HG02763 (cell line): ENCODE results near the gene DNAH10.
"Not testable (repeated sequence)": the region's sequence is repeated elsewhere in the genome, so short reads cannot be mapped to it uniquely, and the experiment has no call there.

Experiments used
- ATAC-seq: cut with Tn5 transposase; IDR thresholded peaks from one replicate; pipeline ENCODE4 v1.9.1; 2021; ENCODE audit warnings: mild to moderate bottlenecking, moderate library complexity; ENCODE audit not compliant: unreplicated experiment

The DNAH10 gene

DNA sequence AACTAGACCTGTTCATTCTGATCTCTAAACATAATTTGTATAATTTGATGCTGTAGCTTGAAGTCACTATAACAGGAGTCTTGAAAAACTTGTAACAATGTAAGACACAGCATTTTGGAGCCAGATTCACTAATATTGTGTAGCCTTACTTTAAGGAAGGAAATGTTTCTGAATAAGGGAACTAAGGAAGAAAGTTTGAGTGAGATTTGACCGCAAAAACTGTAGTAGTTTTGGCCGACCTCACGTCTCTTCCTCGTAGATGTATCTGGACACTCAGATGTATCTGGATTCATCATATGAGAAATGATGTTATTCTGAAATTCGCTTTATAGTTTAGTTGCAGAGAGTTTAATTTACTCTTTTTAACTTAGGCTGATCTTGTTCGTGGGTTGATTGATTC, 13.9 kb upstream of the DNAH10 start:
- no peak for ATAC-seq

DNA sequence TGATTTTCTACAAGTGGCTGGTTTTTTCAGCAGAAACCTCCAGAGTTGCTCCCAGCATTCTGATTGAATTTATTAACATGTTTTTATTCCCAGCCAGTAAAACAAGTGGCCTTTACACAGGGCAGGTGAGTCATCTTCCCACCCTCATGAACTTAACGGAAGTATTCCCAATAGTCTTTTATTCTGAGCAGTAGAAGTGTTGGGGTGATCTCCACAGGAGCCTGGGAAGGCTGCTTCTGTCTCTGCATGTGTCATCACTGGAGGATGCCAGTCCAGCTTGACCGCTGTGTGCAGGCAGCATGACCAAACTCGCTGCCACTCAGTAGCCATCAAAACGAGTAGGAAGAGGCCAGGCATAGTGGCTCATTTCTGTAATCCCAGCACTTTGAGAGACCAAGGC, 13.4 kb upstream of the DNAH10 start:
- no peak for ATAC-seq

DNA sequence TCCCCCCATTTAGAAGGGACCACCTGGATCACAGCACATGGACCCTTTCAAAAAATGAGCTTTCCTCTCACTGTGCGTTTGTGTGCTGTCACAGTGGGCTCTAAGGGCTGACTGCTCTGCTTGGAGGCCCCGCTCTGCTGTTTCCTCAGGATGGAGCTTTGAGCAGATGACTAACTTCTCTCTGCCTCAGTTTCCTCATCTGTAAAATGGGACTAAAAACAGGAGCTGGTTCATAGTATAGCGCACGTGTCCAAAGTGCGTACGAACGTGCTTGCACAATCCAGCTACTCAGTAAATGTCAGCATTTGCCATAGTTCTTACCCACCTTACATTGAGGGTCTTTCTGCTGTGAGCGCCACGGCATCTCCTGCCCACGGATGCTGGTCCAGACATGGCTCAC, 12.7 kb upstream of the DNAH10 start:
- no peak for ATAC-seq

DNA sequence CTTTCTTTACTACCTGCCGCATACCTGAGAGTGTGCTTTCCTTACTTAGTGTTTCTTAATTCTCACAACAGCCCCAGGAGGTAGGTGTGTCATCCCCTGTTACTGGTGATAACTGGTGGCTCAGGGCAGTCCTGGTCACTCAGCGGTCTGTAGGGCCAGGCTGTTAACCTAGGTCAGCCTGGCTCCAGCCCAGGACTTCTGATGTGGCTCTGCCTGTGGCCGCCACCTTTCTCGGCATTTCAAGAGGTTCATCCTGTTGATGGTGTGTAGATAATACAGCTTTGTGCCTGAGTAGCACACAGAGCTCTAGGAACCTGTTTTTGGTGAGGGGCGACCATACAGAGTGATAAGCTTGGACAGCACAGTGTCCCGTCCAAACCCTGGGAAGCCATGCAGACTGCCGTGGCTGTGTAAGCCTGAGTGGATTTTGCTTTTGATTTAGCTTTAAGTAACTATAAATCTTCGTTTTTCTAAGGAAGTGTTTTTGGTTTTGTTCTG, 11.9 kb upstream of the DNAH10 start:
- ATAC-seq = no peak

DNA sequence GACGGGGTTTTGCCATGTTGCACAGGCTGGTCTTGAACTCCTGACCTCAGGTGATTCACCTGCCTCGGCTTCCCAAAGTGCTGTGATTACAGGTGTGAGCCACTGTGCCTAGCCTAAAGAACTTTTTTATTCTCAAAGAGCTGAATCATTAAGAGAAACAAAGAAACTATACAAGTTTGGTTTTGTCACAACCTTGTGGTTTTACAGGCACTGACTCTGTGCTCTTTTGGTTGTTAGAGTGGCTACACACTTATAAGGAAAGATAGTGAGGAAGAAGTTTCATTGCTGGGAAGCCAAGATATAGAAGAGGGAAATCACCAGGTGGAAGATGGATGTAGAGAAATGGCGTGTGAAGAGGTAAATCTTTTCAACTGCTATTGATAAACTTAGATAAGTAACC, 10.1 kb upstream of the DNAH10 start:
- no peak for ATAC-seq

DNA sequence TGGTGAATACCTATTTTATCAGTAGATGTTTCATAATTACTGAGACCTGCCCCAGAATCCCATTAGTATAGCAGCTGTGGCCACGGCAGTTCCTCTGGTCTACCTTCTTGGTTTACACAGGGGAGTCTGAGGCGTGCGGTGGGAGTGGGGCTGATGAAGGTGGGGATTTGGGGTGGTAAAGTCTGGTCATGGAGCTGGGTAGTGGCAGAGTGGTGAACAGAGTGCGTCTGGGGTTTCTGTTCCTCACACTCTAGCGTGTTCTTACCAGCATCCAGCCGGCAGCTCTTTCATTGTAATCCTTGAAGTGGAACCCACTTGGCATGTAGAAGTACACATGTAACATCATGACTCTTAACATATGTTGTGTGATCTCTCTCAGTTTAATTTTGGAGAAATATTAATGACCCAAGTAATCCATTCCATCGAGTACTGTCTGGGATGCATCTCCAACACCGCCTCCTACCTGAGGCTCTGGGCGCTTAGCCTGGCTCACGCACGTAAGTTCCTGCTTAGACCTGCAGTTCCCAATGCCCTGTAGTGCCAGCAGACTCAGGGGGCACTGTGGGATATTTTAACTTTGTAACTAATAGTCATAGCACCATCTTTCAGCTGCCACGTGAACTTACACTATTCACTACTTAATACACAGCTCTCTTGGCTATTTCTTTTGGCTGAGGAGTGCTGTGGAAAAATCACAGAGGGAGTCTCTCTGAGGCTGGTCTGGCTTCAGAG, 7.9 kb upstream of the DNAH10 start:
- ATAC-seq = no peak

DNA sequence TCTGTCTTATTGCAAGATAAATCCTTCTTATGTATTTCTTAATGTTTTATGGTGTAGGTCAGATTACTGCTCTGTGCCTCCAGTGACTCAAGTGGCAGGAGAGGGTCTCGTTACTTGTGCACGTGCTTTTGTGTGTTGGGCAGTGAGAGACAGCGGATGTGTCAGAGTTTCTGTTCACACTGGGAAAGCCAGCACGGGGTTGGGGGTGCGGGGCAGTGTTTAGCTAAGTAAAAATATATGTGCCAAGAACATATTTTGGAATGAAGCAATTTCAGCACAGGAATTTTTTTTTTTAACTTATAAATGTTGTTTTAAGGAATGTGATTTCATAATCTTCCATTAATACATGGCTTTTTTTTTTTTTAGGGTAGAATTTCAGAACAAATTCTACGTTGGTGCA, 4.5 kb upstream of the DNAH10 start:
- no peak for ATAC-seq

DNA sequence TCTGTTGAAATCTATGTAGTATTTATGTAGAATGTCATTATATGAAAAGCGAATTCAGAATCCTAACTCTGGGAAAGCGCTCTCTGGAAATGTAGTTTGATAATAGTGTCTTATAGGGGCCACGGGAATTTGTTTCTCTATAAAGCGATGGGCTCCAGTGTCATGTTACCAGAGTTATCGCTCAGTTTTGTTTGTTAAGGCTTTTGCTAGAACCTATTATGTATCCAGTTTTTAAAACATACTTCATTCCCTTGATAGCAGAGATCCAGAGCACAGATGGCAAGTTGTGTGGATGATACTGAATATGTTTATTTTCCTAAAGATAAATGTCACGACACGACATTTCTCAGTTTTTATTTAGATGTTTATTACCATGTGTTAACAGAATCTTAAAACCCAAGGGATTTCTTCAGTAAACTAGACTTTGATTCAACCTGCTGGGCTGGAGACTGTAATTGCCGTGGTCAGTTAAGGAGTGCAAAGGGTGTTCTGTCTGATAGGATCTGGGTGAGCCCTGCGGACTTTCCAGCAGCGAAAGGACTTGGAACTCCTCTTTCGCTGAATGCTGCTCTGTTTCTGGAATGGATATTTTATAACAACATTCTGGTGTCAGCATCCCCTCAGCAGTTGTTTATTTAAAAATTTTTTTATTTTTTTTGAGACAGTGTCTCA, 1.7 kb upstream of the DNAH10 start:
- ATAC-seq = no peak

DNA sequence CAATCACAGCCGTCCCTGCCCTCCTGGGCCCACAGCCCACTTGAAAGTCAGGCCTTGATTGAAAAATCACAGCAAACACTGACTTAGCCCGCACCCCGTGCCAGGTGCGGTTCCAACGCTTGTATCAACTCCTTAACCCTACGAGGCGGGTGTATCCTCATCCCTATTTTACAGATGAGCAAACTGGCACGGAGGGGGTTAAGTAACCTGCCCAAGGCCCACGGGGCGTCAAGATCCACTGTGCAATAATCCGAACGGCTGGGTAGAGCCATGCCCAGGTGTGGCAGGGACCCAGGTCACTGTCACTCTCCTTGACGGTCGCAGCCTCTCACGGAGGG, 583 bp downstream of the DNAH10 start:
- ATAC-seq = no peak

DNA sequence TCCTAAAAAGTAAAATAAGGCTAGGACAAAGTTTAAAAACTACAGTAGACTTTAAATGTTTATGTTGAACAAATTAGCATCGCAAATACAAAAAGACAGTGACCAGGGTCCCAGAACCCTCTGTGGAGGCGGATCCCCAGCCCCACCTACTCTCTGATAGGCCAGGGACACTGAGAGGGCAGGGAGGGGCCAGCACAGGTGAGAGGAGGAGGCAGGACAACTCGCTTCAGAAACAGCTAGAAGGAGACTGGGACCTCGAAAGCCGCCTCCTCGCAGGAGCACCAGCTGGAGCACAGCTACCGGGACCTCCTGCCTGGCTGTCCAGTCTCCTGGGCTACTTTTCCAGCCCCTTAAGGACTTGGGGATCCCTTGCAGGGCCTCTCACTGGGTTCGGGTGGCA, 992 bp downstream of the DNAH10 start:
- no peak for ATAC-seq

DNA sequence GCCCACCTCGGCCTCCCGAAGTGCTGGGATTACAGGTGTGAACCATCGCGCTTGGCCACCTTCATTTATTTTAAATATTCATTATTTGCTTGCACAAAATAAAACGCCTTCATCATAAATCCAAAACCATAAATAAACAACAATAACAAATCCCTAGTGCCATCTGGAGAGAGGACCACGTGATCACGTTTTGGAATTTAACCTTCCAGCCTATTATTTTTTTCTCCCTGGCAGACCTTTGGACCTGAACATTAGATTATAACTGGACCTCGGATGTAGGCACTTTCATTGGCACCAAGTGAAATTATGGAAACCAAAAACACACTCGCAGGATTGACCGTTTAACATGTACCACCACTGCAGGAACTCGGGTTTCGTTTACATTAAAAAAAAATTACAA, 2.0 kb downstream of the DNAH10 start:
- ATAC-seq = no peak

DNA sequence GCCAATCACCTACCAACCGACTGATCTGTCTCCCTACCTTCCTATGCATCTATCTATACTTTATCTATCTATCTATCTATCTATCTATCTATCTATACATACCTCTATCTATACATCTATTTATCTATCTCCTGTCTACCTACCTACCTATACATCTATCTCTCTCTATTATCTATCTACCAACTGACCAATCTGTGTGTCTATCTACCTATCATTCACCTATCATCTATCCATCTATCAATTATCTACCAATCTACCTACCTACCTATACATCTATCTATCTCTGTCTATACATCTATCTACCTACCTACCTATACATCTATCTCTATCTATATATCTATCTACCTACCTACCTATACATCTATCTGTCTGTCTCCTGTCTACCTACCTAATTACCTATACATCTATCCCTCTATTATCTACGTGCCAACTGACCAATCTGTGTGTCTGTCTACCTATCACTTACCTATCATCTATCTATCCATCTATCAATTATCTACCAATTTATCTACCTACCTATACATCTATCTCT, 3.5 kb downstream of the DNAH10 start:
- no peak for ATAC-seq

DNA sequence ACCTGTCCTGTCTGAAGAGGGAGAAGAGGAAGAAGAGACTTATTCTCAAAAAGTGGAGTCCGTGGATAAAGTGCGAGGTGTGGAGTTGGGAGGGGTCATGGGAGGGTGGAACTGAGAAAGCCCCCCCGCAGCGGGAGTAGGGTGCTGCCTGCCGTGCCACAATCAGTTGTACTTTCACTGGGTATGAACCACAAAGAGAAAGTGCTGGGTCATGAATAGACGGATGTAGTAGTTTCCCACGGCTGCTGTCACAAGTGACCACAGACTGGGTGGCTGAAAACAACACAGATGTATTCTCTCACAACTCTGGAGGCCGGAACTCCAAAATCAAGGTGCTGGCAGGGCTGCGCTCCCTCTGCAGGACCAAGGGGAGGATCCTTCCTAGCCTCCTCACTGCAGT, 5.5 kb downstream of the DNAH10 start:
- peak; percentile 72 for ATAC-seq

DNA sequence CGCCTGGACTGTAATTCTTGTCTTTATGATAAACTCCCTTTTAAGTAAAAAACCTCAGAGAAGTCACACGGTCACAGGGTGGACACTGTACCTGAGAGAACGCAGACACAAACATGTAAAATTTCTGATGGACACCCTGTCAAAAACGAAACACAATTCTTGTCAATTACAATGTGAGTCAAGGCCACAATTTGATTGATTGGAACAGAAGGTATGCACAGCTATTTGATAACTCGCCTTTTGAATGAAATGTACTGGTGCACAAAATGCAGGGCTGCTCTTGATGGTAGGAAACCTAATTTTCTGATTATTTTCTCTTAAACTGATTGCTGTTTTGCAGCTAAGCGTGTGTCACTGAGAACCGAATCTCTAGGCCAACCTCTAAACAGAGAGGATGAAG, 9.2 kb downstream of the DNAH10 start:
- ATAC-seq = no peak

DNA sequence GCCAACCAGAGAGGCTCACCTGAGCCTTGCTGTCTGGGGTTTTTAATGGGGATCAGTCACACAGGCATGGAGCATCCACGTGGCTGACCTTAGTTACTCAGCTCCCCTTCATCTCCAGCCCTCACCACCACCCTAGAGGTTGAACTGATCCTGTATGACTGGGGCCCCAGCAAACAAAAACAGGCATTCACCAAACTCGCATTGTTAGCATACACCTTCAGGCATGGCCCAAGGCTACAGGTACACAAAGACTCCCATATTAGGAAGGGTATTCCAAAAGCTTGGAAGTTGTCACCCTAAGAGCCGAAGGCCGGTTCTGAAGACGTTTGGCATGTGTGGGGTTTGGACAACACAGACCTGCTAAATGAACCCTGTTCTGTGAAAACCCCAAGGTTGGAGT, 10.0 kb downstream of the DNAH10 start:
- no peak for ATAC-seq

DNA sequence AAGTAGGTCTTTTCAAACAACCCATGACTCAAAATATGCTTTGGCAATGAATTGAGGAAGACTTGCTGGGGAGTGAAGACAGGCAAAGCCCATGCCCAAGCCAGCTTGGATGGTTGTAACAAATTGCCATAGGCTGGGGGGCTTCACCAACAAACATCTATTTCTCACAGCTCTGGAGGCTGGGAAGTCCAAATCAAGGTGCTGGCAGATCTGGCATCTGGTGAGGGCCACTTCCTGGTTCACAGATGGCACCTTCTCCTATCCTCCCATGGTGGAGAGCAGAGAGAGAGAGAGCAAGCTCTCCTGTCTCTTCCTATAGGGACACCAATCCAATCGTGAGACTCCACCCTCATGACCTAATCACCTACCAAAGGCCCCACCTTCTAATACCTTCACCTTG, 11.3 kb downstream of the DNAH10 start:
- no peak for ATAC-seq

DNA sequence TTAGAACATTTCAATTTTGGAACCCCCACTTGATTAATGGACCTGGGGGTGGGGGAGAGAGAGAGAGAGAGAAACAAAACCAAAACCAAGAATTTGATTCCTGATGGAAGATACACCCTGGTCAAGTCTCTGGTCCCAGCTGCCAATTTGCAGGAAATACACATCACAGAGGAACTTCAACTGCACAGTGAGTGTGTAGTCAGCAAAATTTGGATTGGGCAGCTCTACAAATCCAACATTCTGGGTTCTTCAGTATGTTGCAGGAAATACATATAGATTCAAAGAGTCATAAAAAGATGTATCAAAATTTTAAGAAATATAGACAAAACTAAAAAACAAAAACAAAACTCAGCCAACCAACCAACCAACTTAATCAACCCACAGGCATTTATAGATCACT, 17.4 kb downstream of the DNAH10 start:
- ATAC-seq = no peak

DNA sequence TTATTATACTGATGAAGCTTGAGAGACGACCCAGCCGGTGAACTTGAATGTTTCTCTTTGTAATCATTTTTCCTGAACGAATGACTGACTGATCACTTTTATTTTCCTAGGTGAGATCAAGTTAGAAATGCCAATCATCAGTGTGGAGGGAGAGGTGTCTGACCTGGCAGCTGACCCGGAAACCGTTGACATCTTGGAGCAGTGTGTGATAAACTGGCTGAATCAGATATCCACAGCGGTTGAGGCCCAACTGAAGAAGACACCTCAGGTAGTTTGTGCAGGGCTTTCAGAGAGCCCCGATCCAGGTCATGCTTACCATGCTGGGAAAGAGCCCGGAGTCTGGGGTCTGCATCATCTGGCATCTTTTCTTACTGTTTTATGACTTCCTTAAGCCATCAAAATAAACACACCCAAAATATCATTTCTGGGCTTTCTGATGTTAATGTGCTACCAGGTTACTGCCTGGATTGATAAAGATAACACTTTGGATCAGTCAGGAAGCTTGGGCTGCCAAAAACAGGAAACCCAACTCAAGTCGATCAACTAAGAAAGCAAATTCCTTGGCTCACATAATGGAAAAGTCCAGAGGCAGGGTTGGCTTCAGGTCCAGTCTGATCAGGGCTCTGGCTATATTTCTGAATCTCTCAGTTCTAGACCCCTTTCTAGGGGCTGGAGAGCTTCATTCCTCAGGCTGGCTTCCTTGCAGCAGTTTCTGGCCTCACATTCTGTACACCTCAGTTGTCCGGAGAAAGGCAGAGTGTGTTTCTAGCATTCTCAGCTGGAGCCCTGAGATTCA, 21.1 kb downstream of the DNAH10 start:
- no peak for ATAC-seq

DNA sequence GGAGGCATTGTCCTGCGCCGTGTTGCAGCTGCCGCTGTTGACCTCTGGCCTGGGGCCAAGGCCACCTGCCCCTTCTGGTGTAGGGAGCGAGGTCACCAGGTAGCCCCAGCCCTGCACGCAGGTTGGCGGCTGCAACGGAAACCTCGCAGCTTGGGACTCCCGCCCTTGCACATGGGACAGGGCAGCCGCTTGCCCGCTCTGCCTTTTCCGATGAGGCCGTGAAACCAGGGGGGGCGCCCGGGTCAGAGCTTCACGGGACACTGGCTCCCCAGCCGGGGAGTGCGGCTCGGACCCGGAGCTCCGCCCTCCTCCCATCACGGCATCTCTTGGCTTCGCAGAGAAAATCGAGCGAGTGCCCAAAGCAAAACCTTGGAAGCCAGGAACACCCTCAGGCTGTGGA, 25.4 kb downstream of the DNAH10 start:
- no peak for ATAC-seq

DNA sequence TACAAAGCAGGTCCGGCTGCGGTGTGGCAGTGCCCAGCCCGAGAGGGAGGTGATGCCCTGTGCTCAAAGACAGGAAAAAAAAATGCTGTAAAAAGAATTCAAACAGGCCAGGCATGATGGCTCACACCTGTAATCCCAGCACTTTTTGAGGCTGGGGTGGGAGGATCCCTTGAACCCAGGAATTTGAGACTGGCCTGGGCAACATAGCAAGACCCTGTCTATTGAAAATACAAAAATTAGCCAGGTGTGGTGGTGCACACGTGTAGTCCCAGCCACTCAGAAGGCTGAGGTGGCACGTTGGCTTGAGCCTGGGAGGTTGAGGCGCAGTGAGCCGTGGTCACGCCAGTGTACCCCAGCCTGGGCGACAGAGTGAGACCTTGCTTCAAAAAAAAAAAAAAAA, 26.4 kb downstream of the DNAH10 start:
- ATAC-seq = no peak

DNA sequence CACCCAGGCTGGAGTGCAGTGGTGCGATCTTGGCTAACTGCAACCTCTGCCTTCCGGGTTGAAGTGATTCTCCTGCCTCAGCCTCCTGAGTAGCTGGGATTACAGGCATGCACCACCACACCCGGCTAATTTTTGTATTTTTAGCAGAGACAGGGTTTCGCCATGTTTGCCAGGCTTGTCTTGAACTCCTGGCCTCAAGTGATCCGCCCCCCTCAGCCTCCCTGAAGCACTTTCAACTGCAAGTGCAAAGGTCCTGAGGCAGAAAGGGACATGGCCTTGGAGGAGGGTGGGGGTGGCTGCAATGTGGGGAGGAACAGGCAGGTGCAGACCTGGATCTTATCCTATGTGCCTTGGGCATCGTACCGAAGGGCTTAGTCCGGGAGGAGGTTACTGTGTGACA, 27.3 kb downstream of the DNAH10 start:
- ATAC-seq = not testable (repeated sequence)
